ENCODE measurements around the gene S100A9.

GRCh38 chr1:153333902-153334301 lies 23.8 kb upstream of the S100A9 start:
- TF ChIP-seq REST (IDR thresholded peaks at IDR 0.05; ENCODE audit: borderline replicate concordance) (no peak), RAD21 (conservative IDR thresholded peaks at IDR 0.05) (no peak), CTCF (IDR thresholded peaks at IDR 0.05; ENCODE audit: poor library complexity, severe bottlenecking) (no peak), POLR2AphosphoS5 (IDR thresholded peaks at IDR 0.05) (no peak), TAF1 (IDR thresholded peaks at IDR 0.05; ENCODE audit: low read depth) (no peak), EZH2 (IDR thresholded peaks at IDR 0.05; ENCODE audit: borderline replicate concordance, insufficient read depth, low read length, poor library complexity, severe bottlenecking) (no peak)

Measured in neural cell (in vitro differentiated cells).